ENCODE measurements around the gene GOT2.

DNA sequence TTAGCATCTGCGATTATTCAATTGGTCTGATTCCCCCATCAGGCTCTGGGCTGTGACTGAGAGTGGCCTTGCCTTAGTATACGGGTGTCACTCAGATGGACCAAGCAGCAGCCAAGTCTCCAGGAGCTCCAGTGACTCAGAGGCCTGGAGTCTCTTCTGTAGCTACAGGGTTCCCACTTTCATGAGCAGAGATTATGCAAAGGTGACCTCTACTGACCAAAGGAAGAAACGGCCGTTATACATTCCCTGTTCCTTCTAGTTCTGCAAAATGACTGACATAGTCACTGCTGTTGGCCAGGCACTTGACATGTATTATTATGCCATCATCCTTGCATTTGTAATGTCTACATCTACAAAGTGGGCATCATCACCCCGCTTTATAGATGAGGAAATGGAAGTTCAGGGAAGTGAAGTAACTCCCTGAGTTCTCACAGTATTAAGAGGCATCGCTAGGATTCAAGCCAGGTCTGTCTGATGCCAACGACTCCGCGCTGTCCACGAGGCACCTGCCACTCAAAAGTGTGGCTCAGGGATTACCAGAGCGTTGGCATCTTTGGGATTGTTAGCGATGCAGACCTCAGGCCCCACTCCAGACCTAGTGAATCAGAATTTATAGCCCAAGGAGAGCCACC, 72.8 kb downstream of the GOT2 start:
- TF ChIP-seq CTCF (IDR thresholded peaks at IDR 0.05): no peak
- no peak for TF ChIP-seq POLR2A (IDR thresholded peaks at IDR 0.05)
- TF ChIP-seq POLR2AphosphoS5 (IDR thresholded peaks at IDR 0.05; ENCODE audit: insufficient read depth in 1 of 2, low read depth in 1 of 2): peak in 1 of 2 donors; percentile 40

All from vagina (tissue), 2 donors.